ENCODE results near the gene WDR73.

WDR73 gene

DNA sequence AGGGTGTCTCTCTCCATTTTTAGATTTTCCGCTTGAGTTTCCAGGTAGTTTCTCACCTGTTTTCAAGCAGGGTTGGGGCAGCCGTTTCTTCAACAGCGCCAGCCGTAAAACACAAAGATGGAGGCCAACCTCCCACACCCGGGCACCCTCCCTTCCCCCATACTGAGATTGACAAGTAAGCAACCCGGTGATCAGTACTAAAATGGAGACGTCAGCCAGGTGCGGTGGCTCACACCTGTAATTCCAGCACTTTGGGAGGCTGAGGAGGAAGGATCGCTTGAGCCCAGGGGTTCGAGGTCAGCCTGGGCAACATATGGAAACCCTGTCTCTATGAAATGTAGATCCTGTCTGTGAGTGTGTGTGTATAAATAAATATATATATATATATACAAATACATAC, 54.2 kb downstream of the WDR73 start:
- Histone ChIP-seq H3K4me3 (ENCODE audit: low read depth, low read length) (no peak overlapping the region), H3K4me1 (no peaks in the 10 kb centered on the region)
- no peak for TF ChIP-seq CTCF (IDR thresholded peaks at IDR 0.05; ENCODE audit: low read depth, low read length)

DNA sequence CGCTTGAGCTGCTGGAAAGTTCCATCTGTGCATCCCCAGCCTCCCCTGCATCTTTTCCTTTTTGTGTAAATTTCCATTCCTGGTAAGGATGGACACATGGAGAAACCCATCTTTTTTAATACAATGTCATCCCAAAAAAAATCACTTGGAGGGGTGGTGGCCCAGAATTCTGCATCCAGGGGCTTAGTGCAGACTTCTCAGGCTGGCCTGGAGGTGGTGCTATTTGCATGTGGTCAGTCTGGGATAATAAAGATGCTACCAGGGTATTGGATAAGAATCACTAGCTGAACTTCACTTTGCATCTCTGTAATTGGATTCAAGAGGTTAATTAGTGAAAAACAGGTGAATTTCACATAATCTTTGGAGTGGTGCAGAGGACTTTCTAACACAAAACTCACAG, 55.1 kb downstream of the WDR73 start:
- H3K36me3 ChIP-seq, result peaks cover 5% of the 10 kb centered on the region
- H3K4me1 ChIP-seq, result no peaks in the 10 kb centered on the region
- H3K4me3 ChIP-seq (ENCODE audit: low read depth, low read length), result no peak overlapping the region
- peak; percentile 90 for TF ChIP-seq CTCF (IDR thresholded peaks at IDR 0.05; ENCODE audit: low read depth, low read length)
- no peaks in the 10 kb centered on the region for H3K27me3 ChIP-seq
- no peaks in the 10 kb centered on the region for H3K9me3 ChIP-seq
- DNase-seq, result peak; percentile 62

More for the DNA sequence above, 54.2 kb downstream of the WDR73 start:
- Histone ChIP-seq H3K9me3 (no peaks in the 10 kb centered on the region), H3K36me3 (peaks cover 10% of the 10 kb centered on the region), H3K27me3 (no peaks in the 10 kb centered on the region)
- no peak for DNase-seq

DNA sequence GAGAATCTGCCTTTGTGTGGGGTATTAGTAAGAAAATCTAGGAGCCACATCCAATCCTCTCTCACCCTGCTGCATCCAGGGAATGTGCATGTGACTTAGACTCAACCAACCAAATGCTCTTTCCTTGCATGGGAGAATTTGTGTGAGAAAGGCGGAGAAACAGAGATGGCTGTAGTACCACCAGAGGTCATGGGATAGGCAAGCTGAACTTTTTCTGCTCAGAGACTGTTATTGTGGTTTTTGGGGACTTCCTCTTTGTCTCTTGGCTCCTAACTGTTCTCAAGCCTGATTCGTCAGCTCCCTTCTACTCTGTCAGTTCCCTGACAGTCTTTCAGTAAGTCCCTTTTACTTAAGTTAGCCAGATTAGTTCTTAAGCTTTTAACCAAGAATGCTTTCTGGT, 55.8 kb downstream of the WDR73 start:
- TF ChIP-seq CTCF (IDR thresholded peaks at IDR 0.05; ENCODE audit: low read depth, low read length), result no peak
- no peaks in the 10 kb centered on the region for H3K4me1 ChIP-seq
- no peak overlapping the region for H3K4me3 ChIP-seq (ENCODE audit: low read depth, low read length)
- H3K27me3 ChIP-seq, result no peaks in the 10 kb centered on the region
- DNase-seq, result no peak
- H3K36me3 ChIP-seq, result no peaks in the 10 kb centered on the region
- H3K9me3 ChIP-seq, result no peaks in the 10 kb centered on the region

GRCh38 chr15:84597296-84597695, 56.8 kb downstream of the WDR73 start:
- Histone ChIP-seq H3K4me3 (ENCODE audit: low read depth, low read length) (no peak overlapping the region), H3K4me1 (no peaks in the 10 kb centered on the region), H3K9me3 (no peaks in the 10 kb centered on the region), H3K36me3 (no peaks in the 10 kb centered on the region), H3K27me3 (no peaks in the 10 kb centered on the region)
- DNase-seq, result no peak
- no peak for TF ChIP-seq CTCF (IDR thresholded peaks at IDR 0.05; ENCODE audit: low read depth, low read length)

- no peak for TF ChIP-seq CTCF (IDR thresholded peaks at IDR 0.05; ENCODE audit: low read depth, low read length)
- no peak overlapping the region for H3K4me3 ChIP-seq (ENCODE audit: low read depth, low read length)
- DNase-seq, result no peak
- H3K27me3 ChIP-seq, result no peaks in the 10 kb centered on the region
- no peaks in the 10 kb centered on the region for H3K4me1 ChIP-seq
- no peaks in the 10 kb centered on the region for H3K36me3 ChIP-seq
- H3K9me3 ChIP-seq, result no peaks in the 10 kb centered on the region
These were observed 58.4 kb downstream of the WDR73 start for GRCh38 chr15:84595660-84596059.

DNA sequence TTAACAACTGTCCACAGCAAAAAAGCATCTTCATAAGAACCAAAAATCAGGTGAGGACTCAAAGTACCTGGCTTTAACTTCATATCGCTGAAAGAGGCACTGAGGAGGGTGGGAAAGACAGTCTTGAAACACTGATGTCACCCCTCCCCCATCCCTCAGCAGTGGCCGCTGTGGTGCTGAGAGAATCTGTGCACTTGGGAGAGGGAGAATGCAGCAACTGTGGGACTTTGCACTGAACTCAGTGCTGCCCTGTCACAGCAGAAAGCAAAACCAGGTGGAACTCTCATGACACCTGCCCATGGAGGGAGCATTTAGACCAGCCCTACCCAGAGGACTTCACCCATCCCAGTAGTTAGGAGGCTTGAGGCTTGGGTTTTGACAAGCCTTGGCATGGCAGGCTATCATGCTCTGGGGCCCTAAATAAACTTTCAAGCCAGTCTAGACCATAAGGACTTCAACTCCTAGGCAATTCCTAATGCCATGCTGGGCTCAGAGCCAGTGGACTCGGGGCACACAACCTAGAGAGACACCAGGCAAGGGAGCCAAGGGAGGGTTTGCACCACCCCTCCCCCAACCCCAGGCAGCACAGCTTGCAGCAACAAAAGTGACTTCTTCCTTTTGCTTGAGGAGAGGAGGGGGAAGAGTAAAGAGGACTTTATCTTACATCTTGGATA, 59.3 kb downstream of the WDR73 start:
- no peak overlapping the region for H3K4me3 ChIP-seq (ENCODE audit: low read depth, low read length)
- no peaks in the 10 kb centered on the region for H3K36me3 ChIP-seq
- H3K9me3 ChIP-seq, result no peaks in the 10 kb centered on the region
- no peaks in the 10 kb centered on the region for H3K27me3 ChIP-seq
- no peaks in the 10 kb centered on the region for H3K4me1 ChIP-seq
- no peak for DNase-seq
- TF ChIP-seq CTCF (IDR thresholded peaks at IDR 0.05; ENCODE audit: low read depth, low read length), result no peak
